WTC11 (cell line): ENCODE measurements around the gene DDIAS.

Experiments
- CBFB ChIP-seq: sonication (generic); formaldehyde crosslinking; IDR thresholded peaks from 2 replicates; pipeline ENCODE4 v1.8.1; 2022; ENCODE audit warnings: mild to moderate bottlenecking, low read depth, missing genetic modification reagents
- FOXJ3 ChIP-seq: sonication (generic); formaldehyde crosslinking; IDR thresholded peaks from 2 replicates; pipeline ENCODE4 v1.9.0; 2021; ENCODE audit warnings: missing genetic modification reagents, mild to moderate bottlenecking, borderline replicate concordance
- JUN ChIP-seq: sonication (generic); formaldehyde crosslinking; IDR thresholded peaks from 2 replicates; pipeline ENCODE4 v1.8.0; 2023; ENCODE audit warnings: mild to moderate bottlenecking, missing genetic modification reagents
- TEAD4 ChIP-seq: sonication (generic); formaldehyde crosslinking; IDR thresholded peaks from 2 replicates; pipeline ENCODE4 v1.8.0; 2022; ENCODE audit warnings: mild to moderate bottlenecking, missing genetic modification reagents
- ZBTB21 ChIP-seq: sonication (generic); formaldehyde crosslinking; IDR thresholded peaks from 2 replicates; pipeline ENCODE4 v1.8.1; 2023; ENCODE audit warnings: mild to moderate bottlenecking, missing genetic modification reagents, borderline replicate concordance
- TF ChIP-seq, protein P1 (sequence below): sonication (generic); formaldehyde crosslinking; IDR thresholded peaks from 2 replicates; pipeline ENCODE4 v1.8.1; 2023; ENCODE audit warnings: mild to moderate bottlenecking, missing genetic modification reagents, moderate library complexity
- TF ChIP-seq, protein P2 (sequence below): sonication (generic); formaldehyde crosslinking; IDR thresholded peaks from 2 replicates; pipeline ENCODE4 v1.8.0; 2022; ENCODE audit warnings: mild to moderate bottlenecking, missing genetic modification reagents
- TF ChIP-seq, protein P3 (sequence below): fragments of 200-600 bp; IDR thresholded peaks from 2 replicates; pipeline ENCODE4 v1.8.0; 2022; ENCODE audit warnings: antibody characterized with exemption
- TF ChIP-seq, protein P4 (sequence below): sonication (generic); formaldehyde crosslinking; IDR thresholded peaks from 2 replicates; pipeline ENCODE4 v1.8.0; 2022; ENCODE audit warnings: mild to moderate bottlenecking, missing genetic modification reagents
- TF ChIP-seq, protein P5 (sequence below): sonication (generic); formaldehyde crosslinking; IDR thresholded peaks from 2 replicates; pipeline ENCODE4 v1.8.1; 2022; ENCODE audit warnings: low read depth, mild to moderate bottlenecking, moderate library complexity, missing genetic modification reagents, borderline replicate concordance

DNA sequence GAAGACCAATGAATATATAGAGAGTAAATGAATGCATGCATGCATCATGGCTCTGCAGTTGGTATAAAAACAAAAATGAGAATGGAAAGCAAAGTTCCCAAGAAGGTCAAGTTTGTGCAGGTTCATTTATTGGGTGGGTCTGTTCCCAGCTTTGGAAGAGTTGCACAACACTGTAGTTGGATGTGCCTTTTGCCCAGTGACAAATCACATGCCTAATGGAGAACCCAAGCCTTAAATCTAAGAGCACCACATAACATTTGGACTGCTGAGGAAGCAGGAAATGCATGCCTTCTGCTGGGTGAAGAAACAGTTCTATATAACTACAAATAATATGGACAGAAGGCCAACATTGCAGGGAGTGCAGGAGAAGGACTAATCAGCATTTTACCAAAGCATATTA is 31.9 kb upstream of the DDIAS start:
- TF ChIP-seq TEAD4 (no peak), ZBTB21 (CRISPR knock-in tag) (no peak), CBFB (CRISPR knock-in tag) (no peak), FOXJ3 (CRISPR knock-in tag) (no peak), JUN (CRISPR knock-in tag) (no peak)
- TF ChIP-seq, protein P1, sequence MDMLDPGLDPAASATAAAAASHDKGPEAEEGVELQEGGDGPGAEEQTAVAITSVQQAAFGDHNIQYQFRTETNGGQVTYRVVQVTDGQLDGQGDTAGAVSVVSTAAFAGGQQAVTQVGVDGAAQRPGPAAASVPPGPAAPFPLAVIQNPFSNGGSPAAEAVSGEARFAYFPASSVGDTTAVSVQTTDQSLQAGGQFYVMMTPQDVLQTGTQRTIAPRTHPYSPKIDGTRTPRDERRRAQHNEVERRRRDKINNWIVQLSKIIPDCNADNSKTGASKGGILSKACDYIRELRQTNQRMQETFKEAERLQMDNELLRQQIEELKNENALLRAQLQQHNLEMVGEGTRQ (CRISPR knock-in tag): no peak
- TF ChIP-seq, protein P2, sequence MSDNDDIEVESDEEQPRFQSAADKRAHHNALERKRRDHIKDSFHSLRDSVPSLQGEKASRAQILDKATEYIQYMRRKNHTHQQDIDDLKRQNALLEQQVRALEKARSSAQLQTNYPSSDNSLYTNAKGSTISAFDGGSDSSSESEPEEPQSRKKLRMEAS (CRISPR knock-in tag): no peak
- TF ChIP-seq, protein P3, sequence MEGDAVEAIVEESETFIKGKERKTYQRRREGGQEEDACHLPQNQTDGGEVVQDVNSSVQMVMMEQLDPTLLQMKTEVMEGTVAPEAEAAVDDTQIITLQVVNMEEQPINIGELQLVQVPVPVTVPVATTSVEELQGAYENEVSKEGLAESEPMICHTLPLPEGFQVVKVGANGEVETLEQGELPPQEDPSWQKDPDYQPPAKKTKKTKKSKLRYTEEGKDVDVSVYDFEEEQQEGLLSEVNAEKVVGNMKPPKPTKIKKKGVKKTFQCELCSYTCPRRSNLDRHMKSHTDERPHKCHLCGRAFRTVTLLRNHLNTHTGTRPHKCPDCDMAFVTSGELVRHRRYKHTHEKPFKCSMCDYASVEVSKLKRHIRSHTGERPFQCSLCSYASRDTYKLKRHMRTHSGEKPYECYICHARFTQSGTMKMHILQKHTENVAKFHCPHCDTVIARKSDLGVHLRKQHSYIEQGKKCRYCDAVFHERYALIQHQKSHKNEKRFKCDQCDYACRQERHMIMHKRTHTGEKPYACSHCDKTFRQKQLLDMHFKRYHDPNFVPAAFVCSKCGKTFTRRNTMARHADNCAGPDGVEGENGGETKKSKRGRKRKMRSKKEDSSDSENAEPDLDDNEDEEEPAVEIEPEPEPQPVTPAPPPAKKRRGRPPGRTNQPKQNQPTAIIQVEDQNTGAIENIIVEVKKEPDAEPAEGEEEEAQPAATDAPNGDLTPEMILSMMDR: no peak
- TF ChIP-seq, protein P4, sequence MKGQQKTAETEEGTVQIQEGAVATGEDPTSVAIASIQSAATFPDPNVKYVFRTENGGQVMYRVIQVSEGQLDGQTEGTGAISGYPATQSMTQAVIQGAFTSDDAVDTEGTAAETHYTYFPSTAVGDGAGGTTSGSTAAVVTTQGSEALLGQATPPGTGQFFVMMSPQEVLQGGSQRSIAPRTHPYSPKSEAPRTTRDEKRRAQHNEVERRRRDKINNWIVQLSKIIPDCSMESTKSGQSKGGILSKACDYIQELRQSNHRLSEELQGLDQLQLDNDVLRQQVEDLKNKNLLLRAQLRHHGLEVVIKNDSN (CRISPR knock-in tag): no peak
- TF ChIP-seq, protein P5, sequence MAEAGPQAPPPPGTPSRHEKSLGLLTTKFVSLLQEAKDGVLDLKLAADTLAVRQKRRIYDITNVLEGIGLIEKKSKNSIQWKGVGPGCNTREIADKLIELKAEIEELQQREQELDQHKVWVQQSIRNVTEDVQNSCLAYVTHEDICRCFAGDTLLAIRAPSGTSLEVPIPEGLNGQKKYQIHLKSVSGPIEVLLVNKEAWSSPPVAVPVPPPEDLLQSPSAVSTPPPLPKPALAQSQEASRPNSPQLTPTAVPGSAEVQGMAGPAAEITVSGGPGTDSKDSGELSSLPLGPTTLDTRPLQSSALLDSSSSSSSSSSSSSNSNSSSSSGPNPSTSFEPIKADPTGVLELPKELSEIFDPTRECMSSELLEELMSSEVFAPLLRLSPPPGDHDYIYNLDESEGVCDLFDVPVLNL: no peak
